Forelimb muscle (tissue), 1 donor: ENCODE measurements around the gene TNPO3. TPM values are rescaled to one million over a fixed set of nuclear protein-coding genes. Genes with fewer than 3 reads are reported as not detected.
"Not testable (repeated sequence)": the region's sequence is repeated elsewhere in the genome, so short reads cannot be mapped to it uniquely, and the experiment has no call there.

ENCODE experiments used
- DNase-seq: peaks from one replicate; pipeline ENCODE4 v3.0.0-alpha.2; 2013; ENCODE audit warnings: low read depth
- polyA plus RNA-seq: library from polyadenylated mRNA; unstranded; fragments of 120-200 nt; gene quantifications from one replicate; pipeline ENCODE4 v1.2.1, GENCODE V29; 2013; ENCODE audit not compliant: insufficient read length

Gene TNPO3
- polyA plus RNA-seq, 1 donor = 30.5 TPM

- DNase-seq = no peak
Measured at GRCh38 chr7:129014501-129015101, 40.3 kb downstream of the TNPO3 start.

- no peak for DNase-seq
Measured at GRCh38 chr7:129013048-129013724, 41.7 kb downstream of the TNPO3 start.

GRCh38 chr7:129012641-129013040, 42.3 kb downstream of the TNPO3 start:
- DNase-seq = no peak

- DNase-seq = no peak
Measured at GRCh38 chr7:129010075-129010474, 44.8 kb downstream of the TNPO3 start.

GRCh38 chr7:129009437-129009836, 45.5 kb downstream of the TNPO3 start:
- no peak for DNase-seq

- DNase-seq = no peak
Measured at GRCh38 chr7:129008645-129009414, 46.1 kb downstream of the TNPO3 start.

GRCh38 chr7:129007572-129007971, 47.3 kb downstream of the TNPO3 start:
- DNase-seq = no peak

GRCh38 chr7:129006636-129007414, 48.1 kb downstream of the TNPO3 start:
- DNase-seq = no peak

GRCh38 chr7:129005186-129005585, 49.7 kb downstream of the TNPO3 start:
- no peak for DNase-seq

GRCh38 chr7:128997181-128997580, 57.7 kb downstream of the TNPO3 start:
- DNase-seq = no peak

- not testable (repeated sequence) for DNase-seq
Measured at GRCh38 chr7:128994560-128994959, 60.4 kb downstream of the TNPO3 start.

GRCh38 chr7:128993419-128993818, 61.5 kb downstream of the TNPO3 start:
- DNase-seq = no peak

GRCh38 chr7:128989961-128990360, 65.0 kb downstream of the TNPO3 start:
- no peak for DNase-seq

- no peak for DNase-seq
Measured at GRCh38 chr7:128988372-128988771, 66.5 kb downstream of the TNPO3 start.

- DNase-seq = no peak
Measured at GRCh38 chr7:128986609-128987008, 68.3 kb downstream of the TNPO3 start.

- DNase-seq = no peak
Measured at GRCh38 chr7:128985660-128986059, 69.3 kb downstream of the TNPO3 start.

GRCh38 chr7:128982105-128982504, 72.8 kb downstream of the TNPO3 start:
- no peak for DNase-seq

GRCh38 chr7:128974241-128974934, 80.5 kb downstream of the TNPO3 start:
- no peak for DNase-seq

- DNase-seq = no peak
Measured at GRCh38 chr7:128968624-128969023, 86.3 kb downstream of the TNPO3 start.

GRCh38 chr7:128963327-128963757, 91.6 kb downstream of the TNPO3 start:
- no peak for DNase-seq

GRCh38 chr7:128962899-128963298, 92.0 kb downstream of the TNPO3 start:
- no peak for DNase-seq
